NB4 (cell line): Measurements from ENCODE around the gene RPL29.

Experiments
- CTCF ChIP-seq: IDR thresholded peaks from one replicate; pipeline ENCODE4 v1.5.1; 2012; ENCODE audit warnings: low read depth, low read length
- MYC ChIP-seq: IDR thresholded peaks from 2 replicates; pipeline ENCODE4 v1.6.1; 2011; ENCODE audit warnings: low read depth, low read length
- POLR2A ChIP-seq: IDR thresholded peaks from 2 replicates; pipeline ENCODE4 v1.6.1; 2011; ENCODE audit warnings: mild to moderate bottlenecking; ENCODE audit not compliant: insufficient read length; ENCODE audit errors: extremely low read depth

DNA sequence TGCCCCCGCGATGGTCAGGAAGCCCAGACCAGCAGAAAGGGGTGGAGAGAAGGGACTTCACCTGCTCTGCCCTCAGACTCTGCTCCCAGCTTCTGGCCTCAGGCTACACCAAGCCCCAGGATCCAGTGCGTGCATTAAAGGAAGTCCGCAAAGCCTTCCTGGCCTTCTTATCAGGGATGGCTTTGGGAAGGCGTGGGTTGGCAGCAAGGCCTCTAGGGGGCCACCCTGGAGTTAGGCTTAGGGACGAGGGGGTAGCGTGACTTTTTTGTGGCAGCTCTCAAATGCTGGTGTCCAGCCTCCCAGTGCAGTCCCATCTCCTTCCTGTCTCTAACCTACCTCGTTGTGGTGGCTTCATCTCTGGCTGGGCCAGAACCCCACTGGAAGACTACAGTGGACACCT is 18.9 kb upstream of the RPL29 start:
- no peak for TF ChIP-seq POLR2A
- TF ChIP-seq CTCF: peak; percentile 61
- no peak for TF ChIP-seq MYC
